H9 (cell line): Measurements from ENCODE around the gene MGAT5. TPM values are rescaled to one million over a fixed set of nuclear protein-coding genes. Genes with fewer than 3 reads are reported as not detected.

Experiments used
- DNase-seq: peaks from one replicate; pipeline ENCODE4 v3.0.0-alpha.2; 2017
- H2AFZ ChIP-seq: one replicate; pipeline ENCODE4 v1.6.1; 2013; ENCODE audit warnings: mild to moderate bottlenecking, low read length, control low read depth, moderate library complexity
- H2AK5ac ChIP-seq: 2 replicates; pipeline ENCODE4 v1.6.1; 2013; ENCODE audit warnings: low read length, control low read depth, mixed read lengths; ENCODE audit not compliant: insufficient read length
- H2BK120ac ChIP-seq: one replicate; pipeline ENCODE4 v1.6.1; 2013; ENCODE audit warnings: low read depth, mild to moderate bottlenecking, low read length, control low read depth, inconsistent platforms; ENCODE audit not compliant: poor library complexity, severe bottlenecking
- H2BK12ac ChIP-seq: 2 replicates; pipeline ENCODE4 v1.6.1; 2013; ENCODE audit warnings: low read length, control low read depth, mixed read lengths, low read depth; ENCODE audit not compliant: insufficient read length
- H2BK15ac ChIP-seq: 2 replicates; pipeline ENCODE4 v1.6.1; 2013; ENCODE audit warnings: low read depth, low read length, control low read depth
- H2BK20ac ChIP-seq: one replicate; pipeline ENCODE4 v1.6.1; 2013; ENCODE audit warnings: low read depth, mild to moderate bottlenecking, low read length, control low read depth, inconsistent platforms; ENCODE audit not compliant: poor library complexity, severe bottlenecking
- H2BK5ac ChIP-seq: 2 replicates; pipeline ENCODE4 v1.6.1; 2013; ENCODE audit warnings: low read length, control low read depth, mixed read lengths; ENCODE audit not compliant: insufficient read length
- H3K14ac ChIP-seq: 2 replicates; pipeline ENCODE4 v1.6.1; 2013; ENCODE audit warnings: low read length, control low read depth; ENCODE audit not compliant: insufficient read depth
- H3K18ac ChIP-seq: 2 replicates; pipeline ENCODE4 v1.6.1; 2013; ENCODE audit warnings: low read depth, mild to moderate bottlenecking, mixed read lengths, low read length, control low read depth; ENCODE audit not compliant: insufficient read length
- H3K23ac ChIP-seq: 2 replicates; pipeline ENCODE4 v1.6.1; 2013; ENCODE audit warnings: low read length, control low read depth, mixed read lengths, low read depth; ENCODE audit not compliant: insufficient read length
- H3K23me2 ChIP-seq: 2 replicates; pipeline ENCODE4 v1.6.1; 2013; ENCODE audit warnings: low read depth, mild to moderate bottlenecking, mixed read lengths, low read length, control low read depth; ENCODE audit not compliant: insufficient read length, poor library complexity, severe bottlenecking
- H3K27ac ChIP-seq: 2 replicates; pipeline ENCODE4 v1.5.1; 2013; ENCODE audit warnings: low read length, control low read depth, mixed read lengths, low read depth; ENCODE audit not compliant: insufficient read length
- H3K27me3 ChIP-seq: 2 replicates; pipeline ENCODE4 v1.6.1; 2013; ENCODE audit warnings: low read length, control low read depth, inconsistent platforms; ENCODE audit not compliant: insufficient read depth
- H3K4ac ChIP-seq: 2 replicates; pipeline ENCODE4 v1.6.1; 2013; ENCODE audit warnings: low read depth, mild to moderate bottlenecking, control low read depth, inconsistent platforms, low read length, moderate library complexity
- H3K4me1 ChIP-seq: 2 replicates; pipeline ENCODE4 v1.6.1; 2013; ENCODE audit warnings: low read length, control low read depth, inconsistent platforms; ENCODE audit not compliant: insufficient read depth
- H3K4me2 ChIP-seq: 2 replicates; pipeline ENCODE4 v1.6.1; 2013; ENCODE audit warnings: low read length, control low read depth, mixed read lengths; ENCODE audit not compliant: insufficient read length, insufficient read depth
- H3K56ac ChIP-seq: 2 replicates; pipeline ENCODE4 v1.6.1; 2013; ENCODE audit warnings: low read depth, mild to moderate bottlenecking, mixed read lengths, low read length, control low read depth; ENCODE audit not compliant: insufficient read length
- H3K79me1 ChIP-seq: 2 replicates; pipeline ENCODE4 v1.6.1; 2013; ENCODE audit warnings: low read depth, mild to moderate bottlenecking, moderate library complexity, low read length, control low read depth, inconsistent platforms; ENCODE audit not compliant: insufficient read depth, poor library complexity, severe bottlenecking
- H3K79me2 ChIP-seq: 2 replicates; pipeline ENCODE4 v1.6.1; 2013; ENCODE audit warnings: low read length, control low read depth, inconsistent platforms; ENCODE audit not compliant: insufficient read depth
- H3K9ac ChIP-seq: 2 replicates; pipeline ENCODE4 v1.6.1; 2013; ENCODE audit warnings: low read length, control low read depth, mixed read lengths; ENCODE audit not compliant: insufficient read length; ENCODE audit errors: extremely low read depth
- H3K9me3 ChIP-seq: one replicate; pipeline ENCODE4 v1.6.1; 2013; ENCODE audit warnings: low read depth, low read length, inconsistent platforms; ENCODE audit not compliant: control insufficient read depth
- H3T11ph ChIP-seq: one replicate; pipeline ENCODE4 v1.6.1; 2013; ENCODE audit warnings: mild to moderate bottlenecking, low read length, control low read depth, inconsistent platforms
- H4K20me1 ChIP-seq: one replicate; pipeline ENCODE4 v1.6.1; 2013; ENCODE audit not compliant: control insufficient read depth, insufficient read length, insufficient read depth
- H4K5ac ChIP-seq: 2 replicates; pipeline ENCODE4 v1.6.1; 2013; ENCODE audit warnings: low read depth, mild to moderate bottlenecking, mixed read lengths, low read length, control low read depth; ENCODE audit not compliant: insufficient read length
- H4K8ac ChIP-seq: replicated peaks from 2 replicates; pipeline ENCODE4 v1.6.1; 2013; ENCODE audit warnings: low read length, control low read depth, mixed read lengths, low read depth; ENCODE audit not compliant: insufficient read length
- H4K91ac ChIP-seq: 2 replicates; pipeline ENCODE4 v1.6.1; 2013; ENCODE audit warnings: low read depth, mild to moderate bottlenecking, moderate library complexity, mixed read lengths, low read length, control low read depth; ENCODE audit not compliant: insufficient read length
- H3K27ac Mint-ChIP-seq, 3 experiments: 2 replicates in 2 of 3; 3 replicates in 1 of 3; pipeline ENCODE4 v1.8.0; 2020 to 2021; ENCODE audit warnings: mixed read lengths in 3 of 3, mild to moderate bottlenecking in 1 of 3, moderate library complexity in 1 of 3
- H3K27me3 Mint-ChIP-seq: 2 replicates; pipeline ENCODE4 v1.8.0; 2021; ENCODE audit warnings: low read depth, mild to moderate bottlenecking, moderate library complexity, mixed read lengths
- H3K36me3 Mint-ChIP-seq, 3 experiments: 2 replicates in 2 of 3; 3 replicates in 1 of 3; pipeline ENCODE4 v1.8.0; 2020 to 2021; ENCODE audit warnings: low read depth in 3 of 3, mixed read lengths in 3 of 3; ENCODE audit not compliant: insufficient read depth in 1 of 3
- H3K4me1 Mint-ChIP-seq, 2 experiments: 2 replicates each; pipeline ENCODE4 v1.8.0; 2020; ENCODE audit warnings: mixed read lengths in 2 of 2
- H3K4me3 Mint-ChIP-seq, 2 experiments: 2 replicates in 1 of 2; 3 replicates in 1 of 2; pipeline ENCODE4 v1.8.0; 2020 to 2021; ENCODE audit warnings: mild to moderate bottlenecking in 2 of 2, mixed read lengths in 2 of 2, moderate library complexity in 1 of 2
- H3K9me3 Mint-ChIP-seq, 2 experiments: 2 replicates in 1 of 2; 3 replicates in 1 of 2; pipeline ENCODE4 v1.8.0; 2020; ENCODE audit warnings: mild to moderate bottlenecking in 2 of 2, mixed read lengths in 2 of 2, moderate library complexity in 1 of 2
- WGBS: extraction: QIAGEN DNeasy Blood & Tissue Kit; methylation state at CpG from one replicate; pipeline ENCODE4 v1.1.7; 2013; ENCODE audit warnings: missing lambda C conversion rate, low lambda C conversion rate, mixed read lengths; ENCODE audit not compliant: insufficient read length; ENCODE audit errors: extremely low coverage; 5-methylcytosine and 5-hydroxymethylcytosine counted together
- total RNA-seq: library from RNA; stranded (reverse); gene quantifications from 2 replicates; pipeline ENCODE4 v1.2.1, GENCODE V29; 2021
- TF ChIP-seq, protein P1 (sequence below): fragments of 200-600 bp; sonication (generic); conservative IDR thresholded peaks from 3 replicates; pipeline ENCODE4 v1.8.0; 2021; ENCODE audit warnings: antibody characterized with exemption, mild to moderate bottlenecking

The MGAT5 gene
- total RNA-seq, 1 experiment from 2014 or later: 25.7 TPM

DNA sequence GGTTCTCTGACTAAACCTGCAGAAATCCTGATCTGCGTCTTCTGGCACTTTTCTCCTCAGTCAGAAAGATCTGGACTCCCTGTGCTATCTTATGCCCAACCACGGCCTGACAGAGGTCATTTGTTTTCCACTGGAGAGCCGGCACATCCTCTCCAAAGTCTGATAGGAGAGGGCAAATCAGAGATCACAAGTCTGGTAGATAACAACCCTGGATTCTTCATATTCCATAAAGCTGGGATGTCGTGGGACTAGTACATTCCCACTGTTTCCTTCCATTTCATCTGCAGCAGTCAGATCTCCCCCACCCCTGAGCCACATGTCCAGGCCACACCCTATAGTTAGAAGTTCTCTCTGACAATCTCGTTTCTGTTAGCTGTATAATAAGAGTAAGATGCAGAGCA, 157.0 kb downstream of the MGAT5 start:
- Histone ChIP-seq H4K20me1 (no peaks in the 10 kb centered on the region), H3K79me1 (no peaks in the 10 kb centered on the region), H3K23ac (no peak overlapping the region), H2BK5ac (no peak overlapping the region), H2BK120ac (no peak overlapping the region), H3K27me3 (no peaks in the 10 kb centered on the region), H3K18ac (no peak overlapping the region), H2BK12ac (no peak overlapping the region), H3K27ac (no peak overlapping the region), H3K4me1 (no peaks in the 10 kb centered on the region), H2AFZ (no peak overlapping the region), H4K8ac (no peak overlapping the region), H2BK15ac (no peak overlapping the region), H3K4me2 (no peak overlapping the region), H2BK20ac (no peak overlapping the region), H3K9me3 (no peaks in the 10 kb centered on the region), H4K5ac (no peak overlapping the region), H3K23me2 (no peaks in the 10 kb centered on the region), H4K91ac (no peak overlapping the region), H2AK5ac (no peak overlapping the region), H3T11ph (no peak overlapping the region), H3K14ac (no peak overlapping the region), H3K79me2 (no peaks in the 10 kb centered on the region), H3K56ac (no peak overlapping the region), H3K9ac (no peak overlapping the region), H3K4ac (no peak overlapping the region)
- no peaks in the 10 kb centered on the region; the same call in 1 of the 2 replicates for H3K27me3 Mint-ChIP-seq
- peaks cover 11% of the 10 kb centered on the region in 2 experiments for H3K4me1 Mint-ChIP-seq
- no CpG with 5 or more reads among the region's 5 CpGs for WGBS
- DNase-seq: no peak
- no peak overlapping the region for H3K4me3 Mint-ChIP-seq
- no peaks in the 10 kb centered on the region for H3K9me3 Mint-ChIP-seq
- no peaks in the 10 kb centered on the region; a peak in 1 of 7 replicates for H3K36me3 Mint-ChIP-seq
- TF ChIP-seq, protein P1, sequence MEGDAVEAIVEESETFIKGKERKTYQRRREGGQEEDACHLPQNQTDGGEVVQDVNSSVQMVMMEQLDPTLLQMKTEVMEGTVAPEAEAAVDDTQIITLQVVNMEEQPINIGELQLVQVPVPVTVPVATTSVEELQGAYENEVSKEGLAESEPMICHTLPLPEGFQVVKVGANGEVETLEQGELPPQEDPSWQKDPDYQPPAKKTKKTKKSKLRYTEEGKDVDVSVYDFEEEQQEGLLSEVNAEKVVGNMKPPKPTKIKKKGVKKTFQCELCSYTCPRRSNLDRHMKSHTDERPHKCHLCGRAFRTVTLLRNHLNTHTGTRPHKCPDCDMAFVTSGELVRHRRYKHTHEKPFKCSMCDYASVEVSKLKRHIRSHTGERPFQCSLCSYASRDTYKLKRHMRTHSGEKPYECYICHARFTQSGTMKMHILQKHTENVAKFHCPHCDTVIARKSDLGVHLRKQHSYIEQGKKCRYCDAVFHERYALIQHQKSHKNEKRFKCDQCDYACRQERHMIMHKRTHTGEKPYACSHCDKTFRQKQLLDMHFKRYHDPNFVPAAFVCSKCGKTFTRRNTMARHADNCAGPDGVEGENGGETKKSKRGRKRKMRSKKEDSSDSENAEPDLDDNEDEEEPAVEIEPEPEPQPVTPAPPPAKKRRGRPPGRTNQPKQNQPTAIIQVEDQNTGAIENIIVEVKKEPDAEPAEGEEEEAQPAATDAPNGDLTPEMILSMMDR: no peak
- H3K27ac Mint-ChIP-seq: no peak overlapping the region
